GM10266 (cell line): ENCODE measurements around the gene COL4A2.

ENCODE experiments used
- DNase-seq: peaks from one replicate; pipeline ENCODE4 v3.0.0; 2012; ENCODE audit errors: extremely low spot score
- CTCF ChIP-seq: IDR thresholded peaks from 2 replicates; pipeline ENCODE4 v1.5.1; 2012; ENCODE audit warnings: mild to moderate bottlenecking, low read depth; ENCODE audit not compliant: control insufficient read depth, insufficient read depth; ENCODE audit errors: missing control alignments

COL4A2 gene

GRCh38 chr13:110475550-110476219 is 168.6 kb downstream of the COL4A2 start:
- no peak for DNase-seq
- TF ChIP-seq CTCF, result no peak

- TF ChIP-seq CTCF, result no peak
- DNase-seq, result no peak
These were observed 169.1 kb downstream of the COL4A2 start for GRCh38 chr13:110476220-110476617.

GRCh38 chr13:110477706-110478245 is 170.7 kb downstream of the COL4A2 start:
- TF ChIP-seq CTCF, result no peak
- DNase-seq, result no peak

GRCh38 chr13:110478405-110479214 is 171.5 kb downstream of the COL4A2 start:
- no peak for DNase-seq
- no peak for TF ChIP-seq CTCF

GRCh38 chr13:110479215-110479545 is 172.1 kb downstream of the COL4A2 start:
- no peak for DNase-seq
- TF ChIP-seq CTCF, result no peak

- TF ChIP-seq CTCF, result no peak
- no peak for DNase-seq
These were observed 172.6 kb downstream of the COL4A2 start for GRCh38 chr13:110479648-110480047.

- DNase-seq, result no peak
- TF ChIP-seq CTCF, result no peak
These were observed 173.1 kb downstream of the COL4A2 start for GRCh38 chr13:110480161-110480560.
